ENCODE measurements around the gene POLN. TPM values are rescaled to one million over a fixed set of nuclear protein-coding genes. Genes with fewer than 3 reads are reported as not detected.
A peak's percentile ranks its signal among the peaks of the same experiment; 100 is the strongest.

Gene POLN
- total RNA-seq, 1 experiment from 2014 or later = 1.3 TPM

DNA sequence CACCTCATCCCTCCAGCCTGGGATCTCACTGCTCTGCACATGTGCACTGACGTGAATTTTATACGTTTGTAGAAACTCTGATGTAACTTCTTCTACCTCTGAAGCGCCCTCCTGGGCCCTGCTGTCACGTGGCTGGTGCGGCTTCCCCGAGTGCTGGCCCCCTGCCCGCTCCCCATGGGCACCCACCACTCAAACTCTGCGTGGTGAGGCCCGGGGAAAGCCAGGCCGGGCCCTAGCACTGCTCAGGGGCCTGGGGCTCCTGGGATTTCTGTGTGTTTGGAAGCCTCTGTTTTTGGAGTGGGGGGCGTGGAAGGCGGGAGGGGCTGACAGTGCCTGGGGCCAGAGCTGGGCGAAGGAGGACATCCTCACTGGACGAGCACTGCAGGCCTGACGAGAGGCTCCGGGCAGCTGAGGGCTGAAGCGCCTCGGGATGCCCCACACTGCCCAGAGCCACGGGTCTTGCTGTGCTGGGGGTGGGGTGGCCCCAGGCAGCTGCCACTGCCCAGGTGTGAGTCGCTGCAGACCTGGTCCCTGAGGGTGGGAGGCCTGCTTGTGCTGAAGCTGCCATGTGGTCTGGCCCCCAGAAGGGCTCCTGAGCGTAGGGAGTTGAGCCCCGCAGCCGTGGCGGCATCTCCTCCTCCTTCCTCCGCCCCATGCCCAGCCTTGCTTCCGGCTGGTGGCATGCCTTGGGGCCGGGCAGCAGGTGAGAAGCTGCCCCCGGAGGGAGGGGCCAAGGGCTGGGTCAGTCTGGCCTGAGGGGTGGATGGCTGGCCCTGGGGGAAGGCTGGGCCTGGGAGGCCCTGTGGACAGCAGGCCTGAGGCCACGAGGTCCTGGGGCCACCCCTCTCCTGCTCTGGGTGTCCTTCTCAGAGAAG, 175.1 kb downstream of the POLN start:
- DNase-seq = peak in 1 of 2 experiments; percentile 45

DNA sequence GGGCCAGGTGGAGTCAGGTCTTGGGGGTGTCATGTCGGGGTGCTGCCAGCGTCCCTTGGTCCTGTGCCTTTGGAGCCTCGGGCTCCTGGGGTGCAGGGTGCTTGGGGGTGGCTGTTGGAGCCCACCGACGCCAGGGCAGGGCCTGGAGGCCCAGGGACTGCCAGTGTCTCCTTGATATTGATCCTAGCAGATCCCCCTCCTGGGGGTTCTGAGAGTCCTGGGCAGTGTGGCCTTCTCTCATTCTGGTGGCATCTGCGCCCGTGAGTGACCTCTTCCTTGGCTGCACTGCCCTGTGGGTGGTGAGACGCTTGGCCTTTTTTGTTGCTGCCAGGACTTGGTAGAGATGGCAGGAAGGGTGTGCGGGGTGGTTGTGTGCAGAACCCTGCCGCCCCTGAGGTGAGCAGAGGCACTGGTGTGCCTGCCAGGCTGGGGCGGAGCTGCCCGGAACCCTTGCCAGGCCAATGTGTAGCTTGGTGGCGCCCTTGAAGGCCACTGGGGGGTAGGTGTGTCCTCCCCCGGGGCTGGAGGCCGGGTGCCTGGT, 175.8 kb downstream of the POLN start:
- H4K20me1 ChIP-seq (ENCODE audit: insufficient read depth) = no peaks in the 10 kb centered on the region
- H3K9me3 ChIP-seq (ENCODE audit: insufficient read depth, low read depth) = no peaks in the 10 kb centered on the region
- DNase-seq = no peak
- no peak overlapping the region for H3K27ac ChIP-seq
- H3K27me3 ChIP-seq (ENCODE audit: insufficient read depth, low read depth) = no peaks in the 10 kb centered on the region
- H3K79me2 ChIP-seq (ENCODE audit: low read depth) = no peaks in the 10 kb centered on the region
- no peak overlapping the region for H2AFZ ChIP-seq
- no peaks in the 10 kb centered on the region for H3K4me1 ChIP-seq (replicated peaks; ENCODE audit: insufficient read depth)
- H3F3A ChIP-seq (ENCODE audit: insufficient read depth, low read depth) = peaks cover 3% of the 10 kb centered on the region; the same call in 1 of the 2 replicates
- no peak overlapping the region for H3K4me2 ChIP-seq
- ChIA-PET CTCF (no interaction called here), POLR2A (ENCODE audit: unreplicated experiment) (no interaction called here)
- TF ChIP-seq, protein P1, sequence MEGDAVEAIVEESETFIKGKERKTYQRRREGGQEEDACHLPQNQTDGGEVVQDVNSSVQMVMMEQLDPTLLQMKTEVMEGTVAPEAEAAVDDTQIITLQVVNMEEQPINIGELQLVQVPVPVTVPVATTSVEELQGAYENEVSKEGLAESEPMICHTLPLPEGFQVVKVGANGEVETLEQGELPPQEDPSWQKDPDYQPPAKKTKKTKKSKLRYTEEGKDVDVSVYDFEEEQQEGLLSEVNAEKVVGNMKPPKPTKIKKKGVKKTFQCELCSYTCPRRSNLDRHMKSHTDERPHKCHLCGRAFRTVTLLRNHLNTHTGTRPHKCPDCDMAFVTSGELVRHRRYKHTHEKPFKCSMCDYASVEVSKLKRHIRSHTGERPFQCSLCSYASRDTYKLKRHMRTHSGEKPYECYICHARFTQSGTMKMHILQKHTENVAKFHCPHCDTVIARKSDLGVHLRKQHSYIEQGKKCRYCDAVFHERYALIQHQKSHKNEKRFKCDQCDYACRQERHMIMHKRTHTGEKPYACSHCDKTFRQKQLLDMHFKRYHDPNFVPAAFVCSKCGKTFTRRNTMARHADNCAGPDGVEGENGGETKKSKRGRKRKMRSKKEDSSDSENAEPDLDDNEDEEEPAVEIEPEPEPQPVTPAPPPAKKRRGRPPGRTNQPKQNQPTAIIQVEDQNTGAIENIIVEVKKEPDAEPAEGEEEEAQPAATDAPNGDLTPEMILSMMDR (conservative IDR thresholded peaks at IDR 0.05) = no peak
- no peak for TF ChIP-seq EZH2 (IDR thresholded peaks at IDR 0.05; ENCODE audit: low read depth)
- H3K36me3 ChIP-seq (ENCODE audit: low read depth) = no peaks in the 10 kb centered on the region
- no TSS peak for BruUV-seq (replicated peaks)
- no peaks in the 10 kb centered on the region for H3K9me2 ChIP-seq (ENCODE audit: insufficient read depth)
- no peak overlapping the region for H3K4me3 ChIP-seq
- intact Hi-C loops (cut with micrococcal nuclease; ENCODE audit: unreplicated experiment) = no loop called here

More for the DNA sequence above, 175.1 kb downstream of the POLN start:
- no TSS peak for BruUV-seq (replicated peaks)
- Histone ChIP-seq H3F3A (ENCODE audit: insufficient read depth, low read depth) (peaks cover 3% of the 10 kb centered on the region; the same call in 1 of the 2 replicates), H3K36me3 (ENCODE audit: low read depth) (no peaks in the 10 kb centered on the region), H3K79me2 (ENCODE audit: low read depth) (no peaks in the 10 kb centered on the region), H3K9me2 (ENCODE audit: insufficient read depth) (no peaks in the 10 kb centered on the region), H3K27ac (no peak overlapping the region), H3K27me3 (ENCODE audit: insufficient read depth, low read depth) (no peaks in the 10 kb centered on the region), H3K9me3 (ENCODE audit: insufficient read depth, low read depth) (no peaks in the 10 kb centered on the region), H3K4me3 (no peak overlapping the region), H2AFZ (no peak overlapping the region), H3K4me2 (no peak overlapping the region), H4K20me1 (ENCODE audit: insufficient read depth) (no peaks in the 10 kb centered on the region), H3K4me1 (replicated peaks; ENCODE audit: insufficient read depth) (no peaks in the 10 kb centered on the region)
- TF ChIP-seq, protein P1 (conservative IDR thresholded peaks at IDR 0.05) = no peak
- TF ChIP-seq EZH2 (IDR thresholded peaks at IDR 0.05; ENCODE audit: low read depth) = no peak
- intact Hi-C loops (cut with micrococcal nuclease; ENCODE audit: unreplicated experiment) = no loop called here
- POLR2A ChIA-PET (ENCODE audit: unreplicated experiment) = no interaction called here
- CTCF ChIA-PET = no interaction called here

DNA sequence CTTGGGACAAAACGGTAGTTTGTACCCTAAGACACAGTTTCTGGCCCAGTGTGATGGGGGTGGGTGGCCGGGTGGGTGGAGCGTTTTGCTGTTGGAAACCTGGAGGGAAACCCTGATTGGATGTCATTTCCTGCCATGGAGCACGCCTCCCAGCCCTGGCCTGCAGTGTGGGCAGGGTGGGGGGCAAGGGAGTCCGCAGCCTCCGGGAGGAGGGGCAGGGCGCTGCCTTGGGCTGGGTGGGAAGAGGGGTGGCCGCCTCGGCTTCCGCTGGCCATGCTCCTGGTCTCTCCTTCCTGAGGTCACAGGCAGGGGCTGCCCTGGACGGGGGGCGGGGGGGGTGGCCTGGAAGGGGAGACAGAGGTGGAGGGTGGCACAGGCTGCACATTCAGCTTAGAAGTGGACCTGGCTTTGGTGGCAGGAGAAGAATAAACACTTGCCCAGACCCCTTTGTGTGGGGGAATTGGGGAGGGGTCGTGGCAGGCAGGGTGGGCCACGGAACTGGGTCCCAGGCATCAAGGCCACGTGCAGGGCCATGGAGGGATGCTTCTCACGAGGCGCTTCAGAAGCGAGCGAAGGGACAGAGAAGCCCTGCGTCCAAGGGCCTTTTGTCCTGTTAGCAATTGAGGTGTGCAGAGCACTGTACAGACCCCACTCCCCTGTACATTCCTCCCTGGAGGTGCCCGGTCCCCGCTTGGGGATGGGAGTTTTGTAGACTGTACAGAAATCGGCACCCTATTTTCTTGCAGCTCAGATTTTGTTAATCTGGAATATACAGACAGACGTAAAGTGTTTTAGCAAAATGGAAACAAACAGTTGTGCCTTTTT, 176.6 kb downstream of the POLN start:
- Histone ChIP-seq H3K27ac (no peak overlapping the region), H3K36me3 (ENCODE audit: low read depth) (no peaks in the 10 kb centered on the region), H2AFZ (no peak overlapping the region), H4K20me1 (ENCODE audit: insufficient read depth) (no peaks in the 10 kb centered on the region), H3K9me2 (ENCODE audit: insufficient read depth) (no peaks in the 10 kb centered on the region), H3F3A (ENCODE audit: insufficient read depth, low read depth) (peaks cover 3% of the 10 kb centered on the region; the same call in 1 of the 2 replicates), H3K4me1 (replicated peaks; ENCODE audit: insufficient read depth) (no peaks in the 10 kb centered on the region), H3K79me2 (ENCODE audit: low read depth) (no peaks in the 10 kb centered on the region), H3K4me2 (no peak overlapping the region), H3K9me3 (ENCODE audit: insufficient read depth, low read depth) (no peaks in the 10 kb centered on the region), H3K4me3 (no peak overlapping the region), H3K27me3 (ENCODE audit: insufficient read depth, low read depth) (no peaks in the 10 kb centered on the region)
- no peak for TF ChIP-seq EZH2 (IDR thresholded peaks at IDR 0.05; ENCODE audit: low read depth)
- TF ChIP-seq, protein P1 (conservative IDR thresholded peaks at IDR 0.05) = no peak
- POLR2A ChIA-PET (ENCODE audit: unreplicated experiment) = no interaction called here
- BruUV-seq (replicated peaks) = no TSS peak
- CTCF ChIA-PET = no interaction called here
- DNase-seq = no peak
- intact Hi-C loops (cut with micrococcal nuclease; ENCODE audit: unreplicated experiment) = no loop called here

All from PC-9 (cell line).